Activated naive CD4-positive, alpha-beta T cell treated with Interleukin-2 at 50 U/mL for 16 hours (primary cell): ENCODE results near the gene CARM1.
A peak's percentile ranks its signal among the peaks of the same experiment; 100 is the strongest.
"Not testable (repeated sequence)": the region's sequence is repeated elsewhere in the genome, so short reads cannot be mapped to it uniquely, and the experiment has no call there.

Experiments used
- DNase-seq: peaks from one replicate; pipeline ENCODE4 v3.0.0-alpha.2; 2020

CARM1 gene

DNA sequence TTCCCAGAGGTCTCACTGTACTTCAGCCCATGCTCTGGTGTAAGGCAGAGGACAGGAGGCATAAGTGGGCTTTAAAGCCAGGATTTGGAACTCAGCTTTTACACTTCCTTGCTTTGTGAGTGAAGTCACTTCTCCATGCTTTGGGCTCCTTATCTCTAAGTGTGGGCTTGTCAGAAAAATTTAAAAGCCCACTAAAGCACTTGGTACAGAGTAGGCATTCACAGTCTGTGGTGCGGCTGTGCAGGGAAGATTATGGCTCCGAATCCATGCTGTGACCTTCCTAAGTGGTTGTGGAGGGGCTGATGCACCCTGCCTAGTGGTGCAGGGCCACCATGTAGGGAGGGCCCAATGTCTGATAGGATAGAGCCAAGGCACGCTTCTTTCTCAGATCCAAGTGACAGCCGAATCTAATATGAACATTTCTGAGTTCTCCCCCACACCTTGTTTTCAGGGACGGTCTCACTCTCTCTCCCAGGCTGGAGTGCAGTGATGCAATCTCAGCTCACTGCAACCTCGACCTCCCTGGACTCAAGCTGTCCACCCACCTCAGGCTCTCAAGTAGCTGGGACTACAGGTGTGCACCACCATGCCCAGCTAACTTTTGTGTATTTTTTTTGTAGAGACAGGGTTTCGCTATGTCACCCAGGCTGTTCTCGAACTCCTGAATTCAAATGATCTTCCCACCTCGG, 64.2 kb downstream of the CARM1 start:
- no peak for DNase-seq

GRCh38 chr19:10936661-10937084, 65.3 kb downstream of the CARM1 start:
- DNase-seq, result peak; percentile 22

DNA sequence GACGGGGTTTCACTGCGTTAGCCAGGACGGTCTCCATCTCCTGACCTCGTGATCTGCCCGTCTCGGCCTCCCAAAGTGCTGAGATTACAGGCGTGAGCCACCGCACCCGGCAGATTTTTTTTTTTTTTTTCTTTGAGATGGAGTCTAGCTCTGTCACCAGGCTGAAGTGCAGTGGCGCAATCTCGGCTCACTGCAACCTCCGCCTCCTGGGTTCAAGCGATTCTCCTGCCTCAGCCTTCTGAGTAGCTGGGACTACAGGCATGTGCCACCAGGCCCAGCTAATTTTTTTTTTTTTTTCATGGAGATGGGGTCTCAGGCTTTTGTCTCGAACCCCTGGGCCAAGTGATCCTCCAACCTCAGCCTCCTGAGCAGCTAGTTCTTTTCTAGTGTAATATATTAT, 70.3 kb downstream of the CARM1 start:
- DNase-seq, result not testable (repeated sequence)

GRCh38 chr19:10943412-10943811, 72.1 kb downstream of the CARM1 start:
- not testable (repeated sequence) for DNase-seq

GRCh38 chr19:10945264-10945663, 73.9 kb downstream of the CARM1 start:
- no peak for DNase-seq

- no peak for DNase-seq
These were observed 75.8 kb downstream of the CARM1 start for GRCh38 chr19:10946958-10947657.

GRCh38 chr19:10952809-10953208, 81.5 kb downstream of the CARM1 start:
- DNase-seq, result no peak

- not testable (repeated sequence) for DNase-seq
These were observed 88.1 kb downstream of the CARM1 start for GRCh38 chr19:10959277-10959968.

DNA sequence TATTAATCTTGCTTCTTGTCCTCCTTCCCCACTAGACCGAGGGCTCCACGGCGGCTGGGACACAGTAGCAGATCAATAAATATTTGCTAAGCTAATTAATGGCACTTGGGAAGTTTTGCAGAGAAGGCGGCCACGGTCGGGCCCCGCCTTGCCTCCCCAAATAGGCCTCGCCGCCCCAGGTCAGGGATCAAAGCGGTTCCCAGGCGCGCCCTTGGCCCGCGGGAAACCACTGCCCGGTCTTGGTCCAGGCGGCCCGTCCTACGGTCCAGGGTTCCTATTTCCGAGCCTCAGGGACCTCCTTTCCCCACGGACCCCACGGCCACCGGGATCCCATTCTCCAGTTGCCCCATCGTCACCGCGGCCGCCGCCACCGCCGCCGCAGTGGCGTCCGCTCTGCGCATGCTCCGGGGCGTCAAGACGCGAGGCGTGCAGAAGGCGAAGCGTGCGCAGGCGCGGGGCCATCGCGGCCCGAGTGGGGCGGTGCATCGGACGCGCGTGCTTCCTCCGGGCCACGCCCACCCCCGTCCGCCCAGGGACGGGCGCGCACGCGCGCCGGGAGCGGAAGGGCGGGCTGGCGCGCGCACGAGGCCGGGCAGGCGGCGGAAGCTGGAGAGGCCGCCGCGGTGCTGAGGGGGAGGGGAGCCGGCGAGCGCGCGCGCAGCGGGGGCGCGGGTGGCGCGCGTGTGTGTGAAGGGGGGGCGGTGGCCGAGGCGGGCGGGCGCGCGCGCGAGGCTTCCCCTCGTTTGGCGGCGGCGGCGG, 89.1 kb downstream of the CARM1 start, which contains the start of gene SMARCA4:
Gene SMARCA4 (plus strand): TSS at position 717 of the 759 bp plus-strand sequence. CDS start 23,122 bp downstream, outside the sequence.
- DNase-seq, result peak; percentile 98

DNA sequence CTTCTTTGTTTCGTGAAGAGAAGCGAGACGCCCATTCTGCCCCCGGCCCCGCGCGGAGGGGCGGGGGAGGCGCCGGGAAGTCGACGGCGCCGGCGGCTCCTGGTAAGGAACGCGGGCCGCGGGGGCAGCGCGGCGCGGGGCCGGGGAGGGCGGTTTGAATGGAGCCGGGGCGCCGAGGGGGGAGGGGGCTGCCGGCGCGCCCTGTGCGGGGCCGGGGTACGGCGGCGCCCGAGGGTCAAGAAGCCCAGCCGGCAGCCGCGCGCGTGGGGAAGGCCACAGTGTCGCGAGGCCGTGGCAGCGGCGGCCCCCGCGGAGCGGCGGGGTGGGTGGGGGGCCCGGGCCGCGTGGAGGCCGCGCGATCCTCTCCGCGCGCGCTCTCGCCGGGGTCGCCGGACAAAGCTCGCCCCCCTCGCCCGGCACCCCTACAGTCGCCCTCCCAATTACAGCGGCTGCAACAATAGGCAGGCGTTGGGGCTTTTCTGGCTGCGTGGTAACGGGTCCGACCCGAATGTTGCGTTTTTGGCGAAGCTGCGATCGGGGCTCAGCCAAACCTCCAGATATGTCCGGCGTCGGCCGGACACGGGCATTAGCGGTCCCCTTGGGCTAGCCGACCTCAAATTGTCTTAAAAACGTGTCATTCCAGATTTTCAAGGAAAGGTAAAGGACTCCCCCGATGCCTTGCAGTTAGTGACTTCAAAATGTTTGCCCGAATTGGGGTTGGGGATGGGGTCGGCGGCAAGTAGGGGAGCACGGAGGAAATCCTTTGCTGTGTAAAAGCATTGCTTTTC, 89.9 kb downstream of the CARM1 start:
- DNase-seq, result no peak

- DNase-seq, result no peak
These were observed 91.5 kb downstream of the CARM1 start for GRCh38 chr19:10962863-10963262.

DNA sequence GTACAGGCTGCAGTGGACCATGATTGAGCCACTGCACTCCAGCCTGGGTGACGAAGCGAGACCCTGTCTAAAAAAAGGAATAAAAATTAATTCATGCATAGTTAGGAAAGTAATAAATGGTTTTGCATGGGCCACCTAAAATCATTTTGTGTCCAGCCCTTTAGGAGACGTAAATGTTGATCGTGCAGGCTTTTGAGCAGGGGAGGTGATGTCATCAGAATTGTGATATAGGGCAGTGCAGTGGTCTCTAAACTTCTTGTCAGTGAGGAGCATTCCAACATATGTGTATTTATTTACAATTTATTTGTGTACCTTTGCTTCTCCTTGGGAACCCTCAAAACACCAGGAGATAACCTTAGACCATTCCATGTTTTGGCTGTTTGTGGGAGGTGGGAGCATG, 92.5 kb downstream of the CARM1 start:
- DNase-seq, result no peak

GRCh38 chr19:10964903-10965302, 93.5 kb downstream of the CARM1 start:
- DNase-seq, result no peak

GRCh38 chr19:10965398-10965797, 94.0 kb downstream of the CARM1 start:
- no peak for DNase-seq

- no peak for DNase-seq
These were observed 95.5 kb downstream of the CARM1 start for GRCh38 chr19:10966809-10967208.

GRCh38 chr19:10968527-10969135, 97.3 kb downstream of the CARM1 start:
- DNase-seq, result no peak

- no peak for DNase-seq
These were observed 99.9 kb downstream of the CARM1 start for GRCh38 chr19:10971107-10971726.
